Stimulated activated CD4-positive, alpha-beta T cell treated with anti-CD3 and anti-CD28 coated beads, Interleukin-15, amount 100 ng/mL, for 24 hours (primary cell): ENCODE measurements around the gene PRPF18.
"Not testable (repeated sequence)": the region's sequence is repeated elsewhere in the genome, so short reads cannot be mapped to it uniquely, and the experiment has no call there.

Source experiments
- DNase-seq: peaks from one replicate; pipeline ENCODE4 v3.0.0-alpha.2; 2020

Gene PRPF18

DNA sequence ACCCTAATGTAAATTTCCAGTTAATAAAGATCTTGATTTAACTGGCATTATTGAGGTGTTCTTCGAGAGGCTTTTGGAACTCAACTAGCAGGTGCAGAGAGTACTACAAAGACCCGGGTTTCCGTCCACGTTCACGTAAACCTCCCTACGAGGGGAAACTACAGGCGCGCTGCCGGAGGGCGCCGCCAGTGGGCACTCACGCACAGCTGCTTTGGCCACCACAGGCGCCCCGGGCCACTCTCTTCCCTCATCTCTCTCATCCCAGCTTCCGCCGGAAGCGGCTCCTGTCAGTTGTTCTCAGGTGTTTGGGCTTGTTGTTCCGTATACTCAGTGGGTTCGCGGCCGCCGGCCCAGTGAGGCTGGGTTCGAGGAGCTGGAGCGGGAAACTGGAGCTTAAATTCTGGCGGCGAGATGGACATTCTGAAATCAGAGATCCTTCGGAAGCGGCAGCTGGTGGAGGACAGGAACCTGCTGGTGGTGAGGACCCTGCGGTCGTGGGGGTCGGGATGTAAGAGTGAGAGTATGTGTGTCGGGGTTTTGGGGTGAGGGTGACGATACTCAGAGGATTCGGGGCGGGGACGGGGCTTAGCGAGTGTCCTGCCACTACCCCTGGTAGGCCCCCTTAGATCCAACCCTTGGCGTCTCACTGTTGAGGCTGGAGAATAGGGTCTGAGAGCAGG, at the start of gene PRPF18:
PRPF18 (plus strand) TSS at position 290 of the 680 bp plus-strand sequence; CDS start at position 412, 122 bp downstream.
- peak; percentile 95 for DNase-seq

- not testable (repeated sequence) for DNase-seq
Observed at GRCh38 chr10:13537985-13538384, 48.8 kb upstream of the PRPF18 start.

- no peak for DNase-seq
Observed at GRCh38 chr10:13542533-13542932, 44.2 kb upstream of the PRPF18 start.

DNA sequence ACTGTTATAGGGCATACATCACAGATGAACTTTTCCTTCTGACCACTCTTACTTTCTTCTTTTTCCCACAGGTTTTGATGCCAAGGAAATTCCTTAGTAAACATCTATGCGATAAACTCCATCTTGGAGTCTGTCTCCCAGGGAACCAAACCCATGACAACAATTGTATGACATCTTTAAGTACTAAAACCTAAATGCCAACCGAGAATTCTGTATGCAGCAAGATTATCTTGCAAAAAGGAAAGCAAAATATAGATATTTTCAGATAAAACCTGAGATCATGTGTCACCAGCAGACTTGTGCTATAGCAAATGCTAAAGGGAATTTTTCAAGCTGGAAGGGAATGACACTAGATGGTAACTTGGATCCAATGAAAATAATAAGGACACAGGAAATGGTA, 36.0 kb upstream of the PRPF18 start:
- DNase-seq, result no peak

- no peak for DNase-seq
Observed at GRCh38 chr10:13555884-13556510, 30.8 kb upstream of the PRPF18 start.

GRCh38 chr10:13559124-13559700, 27.6 kb upstream of the PRPF18 start:
- no peak for DNase-seq

DNA sequence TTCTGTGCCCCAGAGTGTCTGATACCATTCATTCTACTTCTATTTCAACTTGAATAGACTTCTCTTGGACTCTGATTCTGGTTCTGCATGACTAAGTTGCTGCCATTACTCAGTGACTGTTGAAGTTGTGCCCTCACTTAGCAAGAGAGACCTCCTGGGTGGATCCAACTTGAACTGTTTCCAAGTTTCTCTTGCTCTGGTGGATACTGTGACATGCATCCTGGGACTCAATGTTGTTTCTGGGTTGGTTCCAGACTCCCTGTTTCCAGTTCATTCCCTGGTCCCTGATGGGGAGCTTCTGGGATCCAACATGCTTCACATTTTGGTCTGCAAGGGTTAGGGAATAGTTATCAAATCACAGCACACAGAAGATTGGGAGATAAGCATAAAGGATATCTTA, 26.2 kb upstream of the PRPF18 start:
- DNase-seq, result no peak

DNA sequence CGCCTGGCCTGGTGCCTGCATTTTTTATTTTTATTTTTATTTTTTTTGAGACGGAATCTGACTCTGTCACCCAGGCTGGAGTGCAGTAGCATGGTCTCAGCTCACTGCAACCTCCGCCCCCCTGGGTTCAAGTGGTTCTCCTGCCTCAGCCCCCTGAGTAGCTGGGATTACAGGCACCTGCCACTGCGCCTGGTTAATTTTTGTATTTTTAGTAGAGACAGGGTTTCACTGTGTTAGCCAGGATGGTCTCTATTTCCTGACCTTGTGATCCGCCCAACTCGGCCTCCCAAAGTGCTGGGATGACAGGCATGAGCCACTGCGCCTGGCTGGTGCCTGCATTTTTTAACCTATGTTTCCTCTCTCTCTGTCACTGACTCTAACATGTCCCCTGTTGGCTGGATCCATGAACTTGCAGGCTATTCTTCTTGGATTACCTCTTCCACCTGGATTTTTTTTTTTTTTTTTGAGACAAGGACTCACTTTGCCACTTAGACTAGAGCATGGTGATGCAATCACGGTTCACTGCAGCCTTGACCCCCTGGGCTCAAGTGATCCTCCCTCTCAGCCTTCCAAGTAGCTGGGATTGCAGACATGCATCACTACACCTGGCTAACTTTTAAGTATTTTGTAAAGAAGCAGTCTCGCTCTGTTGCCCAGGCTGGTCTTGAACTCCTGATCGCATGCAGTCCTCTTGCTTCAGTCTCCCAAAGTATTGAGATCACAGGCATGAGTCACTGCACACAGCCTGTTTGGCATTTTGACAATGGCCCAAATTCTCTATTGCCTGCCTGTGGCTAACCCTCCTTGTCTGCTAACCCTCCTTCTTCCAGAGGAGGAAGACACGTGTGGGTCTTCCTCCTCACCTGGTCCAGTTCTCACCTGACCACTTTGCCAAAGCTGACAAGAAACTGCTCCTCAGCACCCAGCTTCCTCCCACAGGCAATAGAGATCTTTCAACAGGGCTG, 23.0 kb upstream of the PRPF18 start:
- DNase-seq, result no peak

DNA sequence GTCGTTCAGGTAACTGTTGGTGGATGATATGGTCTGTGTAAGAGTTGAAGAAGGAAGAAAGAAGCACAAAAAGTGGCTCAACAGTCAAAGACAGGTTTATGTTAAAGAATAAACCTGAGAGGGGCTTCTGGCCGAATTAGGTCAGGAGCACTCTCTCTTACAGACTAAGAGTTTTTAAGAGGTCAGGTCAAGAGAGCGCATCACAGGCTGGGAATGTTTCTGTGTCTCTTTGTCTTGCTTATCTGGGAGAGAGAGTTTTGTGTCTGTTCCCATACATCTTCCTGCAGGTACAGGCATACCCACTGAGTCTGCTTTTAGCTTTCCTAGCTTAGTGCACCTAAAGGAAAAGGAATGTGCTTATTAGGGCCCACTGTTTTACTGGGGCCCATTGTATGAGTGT, 22.2 kb upstream of the PRPF18 start:
- DNase-seq, result no peak

DNA sequence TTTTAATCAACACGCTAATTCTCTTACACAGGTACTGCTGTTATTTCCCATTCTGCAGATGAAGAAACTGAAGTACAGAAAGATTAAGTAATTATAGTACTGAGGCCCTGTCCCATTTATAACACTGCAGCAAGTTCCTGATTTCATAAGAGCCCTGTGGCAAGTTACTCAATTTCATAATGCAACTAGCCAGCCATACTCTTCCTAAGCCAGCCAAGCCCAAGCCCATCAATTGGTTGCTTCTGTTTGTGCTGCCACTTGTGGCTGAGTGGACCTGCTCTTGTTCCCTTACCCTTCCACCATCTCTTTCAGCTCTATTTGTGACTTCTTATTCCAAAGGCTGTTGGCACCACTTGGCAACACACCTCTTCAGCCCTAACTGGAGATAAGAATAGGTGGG, 19.7 kb upstream of the PRPF18 start:
- no peak for DNase-seq

- no peak for DNase-seq
Observed at GRCh38 chr10:13571541-13571940, 15.2 kb upstream of the PRPF18 start.

GRCh38 chr10:13573960-13574359, 12.8 kb upstream of the PRPF18 start:
- no peak for DNase-seq

- DNase-seq, result no peak
Observed at GRCh38 chr10:13585195-13585751, 1.5 kb upstream of the PRPF18 start.

GRCh38 chr10:13585943-13586342, 822 bp upstream of the PRPF18 start:
- DNase-seq, result no peak

DNA sequence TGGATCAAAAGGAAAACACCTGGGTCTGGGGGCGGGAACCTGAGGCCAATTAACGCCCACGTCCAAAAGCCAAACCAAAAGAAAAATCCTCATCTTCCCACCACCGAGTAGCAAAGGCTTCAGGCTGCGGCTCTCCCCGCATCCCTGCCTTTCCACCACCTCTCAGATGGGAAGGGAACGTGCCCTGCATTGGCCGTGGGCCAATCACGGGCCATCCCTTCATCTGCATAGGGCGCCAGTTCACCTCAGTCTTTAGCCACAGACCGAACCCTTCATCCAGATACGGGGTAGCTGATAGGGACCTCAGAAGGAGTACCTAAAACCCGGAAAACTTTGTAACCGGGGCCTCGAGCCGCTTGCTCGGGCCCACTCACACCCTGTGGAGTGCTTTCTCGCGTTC, 626 bp downstream of the PRPF18 start:
- DNase-seq, result peak; percentile 3

DNA sequence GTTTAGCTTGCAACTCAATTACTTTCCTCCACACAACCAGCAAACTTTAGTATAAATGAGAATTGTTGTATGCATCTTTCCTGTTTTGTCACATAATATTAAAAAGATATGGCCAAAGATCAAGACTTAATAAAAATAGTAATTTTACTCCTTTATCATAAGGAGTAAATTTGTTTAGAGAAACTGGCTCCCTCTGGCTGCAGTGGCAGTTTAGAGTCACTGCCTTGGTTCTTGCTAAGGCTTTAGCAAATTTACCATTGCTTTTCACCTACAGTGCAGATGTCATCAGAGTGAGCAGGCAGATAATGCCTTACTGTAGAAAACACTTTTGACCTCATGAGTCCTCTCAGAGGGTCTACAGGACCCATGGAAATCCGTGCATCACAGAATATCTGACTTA, 2.6 kb downstream of the PRPF18 start:
- no peak for DNase-seq

GRCh38 chr10:13590886-13591285, 4.1 kb downstream of the PRPF18 start:
- no peak for DNase-seq

DNA sequence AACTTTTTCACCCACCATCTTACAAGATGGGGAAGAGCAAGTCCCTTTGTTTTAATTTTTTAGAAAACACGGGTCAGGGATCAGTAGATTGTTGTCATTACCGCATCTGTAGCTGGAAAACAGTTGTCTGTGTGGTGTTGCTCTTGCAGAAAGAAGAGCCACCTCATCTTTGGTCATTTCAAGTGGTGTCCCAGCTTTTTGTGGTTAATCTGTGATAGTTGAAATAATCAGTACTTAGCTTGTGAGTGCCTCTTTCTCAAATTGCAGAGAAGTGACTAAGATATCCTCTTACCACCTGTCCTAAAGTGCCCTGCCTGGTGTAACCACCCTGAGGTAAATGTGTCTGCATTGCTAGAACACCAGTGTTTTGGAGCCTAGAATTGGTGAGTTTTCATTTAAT, 5.5 kb downstream of the PRPF18 start:
- DNase-seq, result no peak

- no peak for DNase-seq
Observed at GRCh38 chr10:13593535-13593934, 6.8 kb downstream of the PRPF18 start.

GRCh38 chr10:13594641-13595040, 7.9 kb downstream of the PRPF18 start:
- no peak for DNase-seq

DNA sequence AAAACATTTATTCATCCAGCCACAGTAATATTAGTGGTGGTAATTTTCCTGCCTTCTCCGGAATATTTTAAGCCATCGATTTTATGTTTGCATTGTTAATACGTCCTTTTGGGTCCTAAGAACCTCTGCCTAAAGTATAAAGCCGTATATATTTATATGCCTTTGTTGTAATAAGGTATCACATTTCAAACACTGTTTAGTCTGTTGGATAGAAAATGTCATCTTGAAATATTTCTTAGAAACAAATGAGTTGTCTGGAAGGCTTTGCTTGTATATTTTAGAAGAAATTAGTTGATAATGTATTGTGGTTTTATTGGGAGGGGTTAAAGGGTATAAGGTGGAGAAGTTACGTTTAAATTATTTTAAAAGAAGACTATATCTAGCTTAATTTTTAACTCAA, 11.1 kb downstream of the PRPF18 start:
- no peak for DNase-seq

DNA sequence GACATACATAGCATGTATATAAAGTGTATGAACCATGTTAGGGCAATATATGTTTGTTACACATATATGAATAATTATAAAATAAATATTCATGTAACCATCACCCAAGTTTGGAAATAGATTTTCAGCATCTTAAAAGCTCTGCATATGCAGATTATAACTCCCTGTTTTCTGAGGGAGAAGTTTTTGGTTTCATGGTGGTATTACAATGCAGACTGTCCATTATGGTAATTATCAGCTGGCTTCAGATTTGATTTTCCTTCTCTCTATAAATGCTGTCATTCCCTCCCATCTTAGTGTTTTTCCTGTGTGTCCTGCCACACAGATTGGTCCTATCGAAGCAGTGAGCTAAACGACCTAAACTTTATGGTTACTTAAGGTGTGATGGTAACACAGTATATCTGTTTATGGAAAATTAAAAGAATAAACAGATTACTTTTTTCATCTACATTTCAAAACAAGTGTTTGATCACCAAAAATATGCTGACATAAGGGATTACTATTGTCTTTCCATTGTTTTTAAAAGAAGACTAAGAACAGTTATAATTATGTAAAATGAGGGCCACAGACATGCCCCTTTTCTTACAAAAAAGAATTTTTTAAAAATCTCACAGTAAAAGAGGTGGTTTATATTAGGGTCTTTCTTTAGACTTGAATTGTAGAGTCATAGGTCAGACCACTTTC, 17.7 kb downstream of the PRPF18 start:
- no peak for DNase-seq
